ENCODE measurements around the gene NSMF.

GRCh38 chr9:137494550-137495351 is 35.6 kb upstream of the NSMF start:
- TF ChIP-seq POLR2A (IDR thresholded peaks at IDR 0.05) (no peak), CTCF (IDR thresholded peaks at IDR 0.05) (no peak), POLR2AphosphoS5 (IDR thresholded peaks at IDR 0.05; ENCODE audit: insufficient read depth in 1 of 2, low read depth in 1 of 2) (no peak)
